ENCODE measurements around the gene HAUS3.
"Not testable (repeated sequence)": the region's sequence is repeated elsewhere in the genome, so short reads cannot be mapped to it uniquely, and the experiment has no call there.

Gene HAUS3

DNA sequence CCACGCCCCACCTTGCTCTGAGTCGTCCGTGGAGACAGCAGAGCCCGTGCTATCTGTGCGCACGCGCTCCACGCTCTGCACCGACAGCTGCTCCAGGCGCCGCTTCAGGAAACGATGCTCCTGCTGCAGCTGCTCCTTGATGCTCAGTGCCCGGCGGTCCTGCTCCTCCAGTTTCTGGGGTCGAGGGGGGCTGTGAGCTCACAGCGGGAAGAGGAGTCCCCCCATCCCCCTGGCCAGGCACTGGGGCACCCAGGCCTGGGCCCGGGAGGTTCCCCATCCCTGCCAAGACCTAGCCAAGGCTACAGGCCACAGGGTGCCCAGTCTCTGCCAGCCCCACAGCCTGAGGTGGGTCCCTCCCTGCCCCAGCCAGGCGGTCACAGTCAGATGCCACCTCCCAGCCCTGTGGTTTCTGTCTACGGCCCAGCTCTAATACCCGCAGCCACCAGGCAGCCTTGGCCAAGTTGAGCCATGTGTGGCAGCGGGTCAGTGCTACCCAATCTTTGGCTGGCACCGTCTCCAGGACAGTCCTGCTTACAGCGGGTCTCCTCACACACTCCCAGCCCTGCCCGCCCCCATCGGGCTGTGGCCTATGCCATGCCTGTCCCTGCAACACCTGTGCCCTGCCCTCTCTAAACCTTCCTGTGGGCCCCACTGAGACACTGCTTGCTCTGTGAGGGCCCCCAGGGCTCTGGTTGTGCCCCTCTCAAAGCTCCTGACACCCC, 9.3 kb upstream of the HAUS3 start:
- DNase-seq: no peak

DNA sequence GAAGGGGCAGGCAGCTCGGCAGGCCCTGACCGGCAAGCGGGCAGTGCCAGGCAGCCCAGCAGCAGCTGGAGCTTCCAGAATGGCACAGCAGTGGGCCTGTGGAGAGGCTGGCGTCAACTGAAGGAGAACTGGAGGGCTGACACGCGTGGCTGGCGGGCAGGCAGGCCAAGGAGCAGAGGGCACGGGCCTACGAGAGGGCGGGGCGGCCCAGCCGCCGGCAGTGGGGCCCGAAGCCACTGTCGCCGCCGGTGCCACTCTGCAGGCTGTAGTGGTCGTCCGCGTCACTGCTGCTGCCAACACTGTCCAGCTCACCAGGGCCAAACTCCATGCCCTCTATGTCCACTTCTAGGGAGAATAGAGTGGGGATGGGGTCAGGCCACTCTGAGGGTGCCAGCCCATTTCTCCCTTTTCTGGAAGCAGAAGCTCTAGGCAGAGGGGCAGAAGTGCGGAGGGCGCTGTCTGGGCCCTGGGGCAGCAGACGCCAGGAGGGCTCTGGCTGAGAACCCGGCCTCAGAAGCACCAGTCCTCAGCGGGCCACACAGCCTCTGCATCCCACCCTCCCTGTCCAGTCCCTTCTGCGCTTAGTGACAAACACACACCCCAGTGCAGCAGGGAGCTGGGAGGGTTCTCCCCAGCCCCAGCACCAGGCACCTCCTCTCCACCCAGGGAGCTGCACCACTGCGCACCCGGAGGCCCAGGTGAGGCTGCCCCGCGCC, 8.6 kb upstream of the HAUS3 start:
- peak; percentile 1 for DNase-seq

DNA sequence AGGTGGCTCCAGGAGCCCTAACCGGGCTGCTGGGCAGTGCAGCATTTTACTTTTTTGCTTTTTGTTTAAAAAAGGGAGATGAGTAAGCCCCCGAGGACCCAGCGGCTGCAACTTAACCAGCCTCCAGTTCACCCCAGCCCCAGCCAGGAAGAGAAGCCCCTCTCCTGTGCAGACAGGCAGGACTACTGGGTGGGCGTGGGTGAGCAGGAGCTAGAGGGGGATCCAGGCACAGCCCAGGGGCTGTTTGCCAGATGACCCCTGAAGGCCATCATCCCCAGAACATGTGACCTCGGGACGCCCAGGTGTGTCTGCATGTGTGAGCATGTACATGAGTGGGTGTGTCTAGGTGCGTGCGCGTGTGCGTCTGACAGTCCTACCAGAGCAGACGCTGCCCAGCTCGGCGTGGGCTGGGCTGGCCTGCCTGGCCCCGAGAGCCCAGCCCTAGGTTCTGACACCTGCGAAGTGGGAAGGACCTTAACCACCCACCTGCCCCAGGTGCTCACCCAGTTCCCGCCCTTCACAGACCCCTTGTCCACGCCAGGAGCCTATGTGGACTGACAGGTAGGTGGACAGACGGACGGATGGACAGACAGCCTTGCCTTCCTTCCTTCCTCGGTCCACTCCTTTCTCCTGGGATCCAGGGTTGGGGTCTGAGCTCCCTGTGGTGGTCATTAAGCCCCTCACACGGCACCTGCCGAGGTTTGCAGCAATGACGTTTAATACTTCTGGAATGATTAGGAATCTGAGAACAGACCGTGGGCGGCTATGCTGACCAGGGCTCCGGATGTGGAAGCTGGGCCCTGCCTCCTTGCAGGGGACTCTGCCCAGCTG, 7.8 kb upstream of the HAUS3 start:
- peak; percentile 1 for DNase-seq

DNA sequence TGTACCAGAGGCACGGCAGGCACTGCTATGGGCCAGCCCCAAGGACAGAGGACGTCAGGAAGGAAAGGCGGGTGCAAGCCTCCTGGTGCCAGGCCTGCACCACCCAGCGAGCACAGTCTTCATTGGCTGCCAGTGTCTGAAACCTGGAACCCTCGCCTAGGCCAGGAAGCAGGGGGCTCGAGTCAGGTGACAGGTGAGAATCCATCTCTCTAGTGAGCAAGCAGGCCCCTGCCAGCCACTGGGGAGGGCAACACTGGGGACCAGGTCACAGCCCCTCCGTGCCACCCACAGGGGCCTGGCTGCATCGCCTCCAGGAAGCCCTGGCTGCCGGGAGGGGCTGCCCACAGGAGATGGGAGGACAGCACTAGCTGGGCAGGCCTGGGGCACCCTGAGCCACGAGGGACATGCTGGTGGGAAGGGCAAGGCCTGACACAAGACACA, 6.9 kb upstream of the HAUS3 start:
- DNase-seq: no peak

DNA sequence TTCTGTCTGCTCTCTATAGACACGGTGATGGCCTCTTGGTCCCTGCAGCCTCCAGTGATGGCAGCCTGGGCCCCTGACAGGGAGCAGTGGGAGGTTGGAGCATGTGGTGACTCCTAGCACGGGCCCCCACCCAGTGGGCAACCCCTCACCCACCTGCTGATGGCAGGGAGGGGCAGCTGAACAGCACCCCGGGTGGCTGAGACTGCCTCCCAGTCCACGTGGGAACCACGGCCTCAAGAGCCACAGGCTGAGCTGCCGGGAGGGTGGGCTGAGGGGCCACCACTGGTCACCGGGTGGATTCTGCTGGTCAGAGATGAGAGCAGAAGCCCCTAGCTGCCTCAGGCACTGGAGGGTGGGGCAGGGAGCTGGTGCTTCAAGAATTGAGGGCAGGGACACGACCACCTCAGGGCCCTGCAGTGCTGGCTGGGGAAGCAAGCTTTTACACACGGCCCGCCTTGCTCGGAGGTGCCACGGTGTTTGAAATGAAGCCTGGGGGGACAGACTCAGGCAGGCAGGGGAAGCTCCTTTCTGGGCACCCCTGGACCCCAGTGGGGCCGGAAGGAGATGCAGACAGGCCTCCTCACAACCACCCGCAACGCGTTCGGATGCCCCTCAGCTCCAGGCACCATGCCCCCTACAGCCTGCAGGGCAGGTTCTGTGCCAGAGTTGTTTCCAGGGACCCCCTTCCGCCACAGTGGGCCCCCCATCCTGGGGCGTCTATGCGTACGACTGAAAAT, 6.3 kb upstream of the HAUS3 start:
- peak; percentile 1 for DNase-seq

DNA sequence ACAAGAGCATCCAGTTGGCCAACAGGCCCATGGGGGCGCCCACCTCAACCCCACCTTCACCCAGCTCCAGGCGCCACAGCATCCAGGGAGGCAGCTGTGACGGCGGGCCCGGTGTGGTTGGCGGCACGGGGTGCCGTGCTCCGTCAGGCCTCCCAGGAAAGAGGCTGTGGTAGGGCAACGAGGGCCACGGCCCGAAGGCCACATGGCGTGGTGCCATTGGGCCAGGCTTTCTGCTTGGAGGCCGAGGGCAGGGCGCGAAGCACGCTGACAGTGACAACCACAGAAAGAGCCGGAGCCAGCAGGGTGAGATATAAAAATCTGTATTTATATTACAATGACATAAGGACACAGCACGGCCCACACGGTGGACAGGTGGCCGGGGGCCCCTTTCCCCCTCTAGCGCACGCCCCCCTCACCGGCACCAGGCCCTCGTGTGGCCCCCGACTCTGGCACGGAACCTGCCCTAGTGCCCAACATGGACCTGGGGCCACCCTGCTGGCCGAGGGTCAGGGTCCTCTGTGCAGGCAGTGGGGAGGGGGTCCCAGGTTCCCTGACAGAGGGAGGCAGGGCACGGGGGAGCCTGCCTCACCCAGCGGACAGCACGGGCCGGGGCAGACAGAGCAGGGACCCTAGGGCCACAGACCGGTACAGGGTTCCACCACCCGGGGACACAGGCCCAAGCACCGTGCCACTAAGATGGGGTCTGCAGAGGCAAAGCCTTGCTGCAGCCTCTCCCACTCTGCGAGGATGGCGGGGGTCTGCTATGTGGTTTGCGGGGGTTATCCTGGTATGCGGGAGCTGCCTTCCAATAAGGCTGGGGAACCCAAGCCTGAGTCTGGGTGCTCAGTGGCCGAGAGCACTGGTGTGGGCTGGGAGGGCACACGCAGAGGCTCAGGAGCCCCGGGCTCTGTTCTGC, 5.5 kb upstream of the HAUS3 start:
- DNase-seq: peak; percentile 1

DNA sequence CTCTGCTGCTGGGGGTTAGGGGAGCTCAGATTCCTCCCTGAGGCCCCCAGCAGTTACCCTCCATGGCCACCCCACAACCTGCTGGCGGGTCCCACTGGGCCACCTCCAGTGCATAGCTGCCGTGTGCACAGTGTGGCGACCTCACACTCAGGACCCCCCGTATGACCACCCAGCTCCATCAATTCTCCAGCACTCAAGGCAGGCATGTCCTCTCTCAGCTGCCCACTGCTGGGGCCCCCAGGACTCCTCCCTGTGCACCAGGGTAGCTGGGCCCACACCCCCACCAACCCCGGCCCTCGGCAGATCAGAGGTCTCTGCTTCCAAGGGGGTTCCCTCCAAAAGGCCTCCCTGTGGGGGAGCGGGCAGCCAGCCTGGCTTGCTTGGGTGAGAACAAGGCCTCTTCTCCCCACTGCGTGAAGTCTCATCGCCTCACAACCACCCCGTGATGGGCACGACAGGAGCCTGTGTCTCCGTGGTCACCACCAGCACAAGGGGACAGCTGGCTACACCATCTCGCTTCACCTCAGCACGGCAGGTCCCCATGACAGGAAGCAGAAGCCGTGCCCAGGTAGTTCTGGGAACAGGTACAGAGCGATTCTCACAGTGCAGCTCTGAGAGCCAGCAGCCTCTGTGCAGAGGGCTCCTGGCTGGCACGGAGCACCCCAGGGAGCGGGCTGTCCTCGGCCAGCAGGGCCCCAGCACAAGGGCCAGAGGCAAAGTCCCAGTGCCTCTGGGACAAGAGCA, 4.6 kb upstream of the HAUS3 start:
- peak; percentile 1 for DNase-seq

DNA sequence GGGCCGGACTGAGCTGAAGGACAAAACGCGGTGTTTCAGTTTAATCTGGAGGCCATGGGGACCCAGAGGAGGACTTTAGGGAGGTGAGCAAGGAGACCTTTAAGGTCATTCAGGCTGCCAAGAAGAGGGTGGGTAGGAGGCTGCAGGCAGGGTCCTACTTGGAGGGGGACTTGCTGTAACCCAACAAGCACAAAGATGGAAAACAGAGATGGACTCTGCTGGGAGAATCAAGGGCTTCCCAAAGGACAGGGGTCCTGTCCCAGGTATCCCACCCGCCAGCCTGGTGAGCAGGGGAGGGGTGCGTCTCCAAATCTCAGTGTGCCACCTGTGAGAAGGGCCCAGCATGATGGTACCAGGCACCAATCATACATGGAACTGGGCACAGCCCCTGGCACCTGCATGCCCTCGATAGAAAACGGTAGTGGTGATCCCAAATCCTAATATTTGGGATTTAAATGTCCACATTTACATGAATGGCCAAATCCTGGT, 3.9 kb upstream of the HAUS3 start:
- peak; percentile 1 for DNase-seq

DNA sequence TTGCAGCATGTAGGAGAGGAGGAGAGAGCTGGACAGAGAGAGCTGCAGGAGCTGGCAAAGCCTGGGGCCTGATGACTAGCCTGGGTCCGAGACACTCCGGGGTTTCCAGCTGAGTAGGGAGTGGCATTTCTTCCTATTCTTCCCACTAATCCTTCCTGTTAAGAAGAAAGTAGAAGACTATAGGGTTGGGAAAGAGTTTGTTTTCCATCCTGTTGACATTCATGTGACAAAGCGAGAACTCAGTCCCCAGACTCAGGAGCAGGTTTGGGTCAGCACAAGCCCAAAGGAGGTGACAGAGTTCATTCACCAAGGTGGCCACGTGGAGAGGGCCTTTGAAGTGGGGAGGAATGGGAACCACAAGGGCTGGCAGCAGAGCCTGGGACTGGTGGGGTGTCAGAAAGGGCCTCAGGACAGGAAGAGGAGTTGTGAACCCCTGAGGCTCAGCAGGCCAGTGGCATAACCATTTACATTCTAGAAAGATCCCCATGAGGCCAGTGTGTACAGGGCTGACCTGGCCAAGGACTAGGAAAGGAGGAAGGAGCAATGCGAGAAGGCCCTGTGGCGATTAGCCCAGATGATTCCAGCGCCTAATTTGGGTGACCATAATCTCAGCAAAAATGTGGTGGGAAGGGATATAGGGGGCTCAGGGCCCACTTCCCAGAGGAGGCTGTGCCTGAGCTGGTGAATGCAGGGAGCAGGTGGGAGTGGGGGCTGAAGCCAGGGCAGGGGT, 3.3 kb upstream of the HAUS3 start:
- peak; percentile 2 for DNase-seq

DNA sequence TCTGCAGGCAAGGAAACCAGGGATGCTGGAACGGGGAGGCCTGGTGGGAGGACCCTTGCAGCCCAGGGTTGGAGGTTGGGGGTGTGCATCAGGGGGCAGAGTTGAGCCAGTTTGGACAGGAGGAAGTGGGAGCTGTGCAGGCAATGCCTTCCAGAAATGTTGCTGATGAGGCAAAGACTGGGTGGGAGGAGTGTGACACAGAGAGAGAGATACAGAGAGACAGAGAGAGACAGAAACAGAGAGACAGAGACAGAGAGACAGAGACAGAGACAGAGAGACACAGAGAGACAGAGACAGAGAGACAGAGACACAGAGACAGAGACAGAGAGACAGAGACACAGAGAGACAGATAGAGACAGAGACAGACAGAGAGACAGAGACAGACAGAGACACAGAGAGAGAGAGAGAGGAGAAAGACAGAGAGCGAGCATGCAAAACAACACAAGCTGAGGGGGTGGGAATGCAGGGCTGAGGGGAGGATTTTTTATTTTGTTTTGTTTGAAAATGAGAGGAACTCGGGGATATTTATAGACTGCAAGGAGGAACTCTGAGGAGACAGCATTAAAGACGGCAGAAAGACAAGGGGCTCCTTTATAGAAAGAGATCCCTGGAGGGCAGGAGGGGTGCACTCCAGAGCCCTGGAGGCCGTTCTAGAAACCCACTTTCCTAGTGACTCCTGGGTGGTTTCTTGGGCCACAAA, 1.9 kb upstream of the HAUS3 start:
- DNase-seq: peak; percentile 11

DNA sequence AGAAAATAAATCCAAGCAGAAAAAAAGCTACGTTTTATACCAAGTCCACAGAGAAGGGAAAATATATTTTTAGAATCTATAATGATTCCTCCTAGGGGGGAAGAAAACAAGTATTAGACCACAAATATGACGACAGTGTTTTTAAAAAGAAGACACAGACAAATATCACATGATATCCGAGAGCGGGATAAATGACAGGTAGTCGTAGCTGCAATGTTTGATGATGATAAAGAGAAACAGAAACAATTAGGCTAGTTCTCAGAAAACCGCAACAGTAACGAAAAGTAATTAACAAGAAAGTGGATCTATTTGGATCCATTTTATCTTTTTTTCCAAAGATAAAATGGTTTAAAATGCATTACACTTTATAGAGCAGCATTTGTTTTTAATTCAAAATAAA, 918 bp downstream of the HAUS3 start:
- DNase-seq: no peak

DNA sequence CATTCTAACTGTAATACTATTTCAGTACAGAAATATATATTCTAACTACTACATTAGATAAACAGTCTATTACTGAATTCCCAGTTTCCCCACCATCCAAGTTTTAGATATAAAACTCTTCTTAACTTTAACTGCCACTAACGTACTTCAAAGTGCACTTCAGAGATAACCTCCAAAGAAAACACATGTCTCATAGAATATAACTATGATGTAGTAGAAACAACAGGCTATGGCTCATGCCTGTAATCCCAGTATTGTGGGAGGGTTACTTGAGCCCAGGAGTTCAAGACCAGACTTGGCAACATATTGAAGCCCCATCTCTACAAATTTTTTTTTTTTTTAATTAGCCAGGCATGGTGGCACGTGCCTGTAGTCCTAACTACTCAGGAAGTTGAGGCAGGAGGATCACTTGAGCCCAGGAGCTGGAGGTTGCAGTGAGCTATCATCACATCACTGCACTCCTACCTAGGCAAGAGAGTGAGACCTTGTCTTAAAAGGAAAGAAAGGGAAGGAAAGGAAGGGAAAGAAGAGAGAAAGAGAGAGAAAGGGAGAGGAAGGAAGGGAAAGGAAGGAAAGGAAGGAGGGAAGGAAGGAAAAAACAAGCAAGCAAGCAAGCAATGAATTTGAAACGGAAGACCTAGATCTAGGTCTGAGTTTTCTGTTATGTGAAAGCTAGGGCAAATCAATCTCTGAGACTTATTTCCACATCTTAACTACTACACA, 4.8 kb downstream of the HAUS3 start:
- no peak for DNase-seq

DNA sequence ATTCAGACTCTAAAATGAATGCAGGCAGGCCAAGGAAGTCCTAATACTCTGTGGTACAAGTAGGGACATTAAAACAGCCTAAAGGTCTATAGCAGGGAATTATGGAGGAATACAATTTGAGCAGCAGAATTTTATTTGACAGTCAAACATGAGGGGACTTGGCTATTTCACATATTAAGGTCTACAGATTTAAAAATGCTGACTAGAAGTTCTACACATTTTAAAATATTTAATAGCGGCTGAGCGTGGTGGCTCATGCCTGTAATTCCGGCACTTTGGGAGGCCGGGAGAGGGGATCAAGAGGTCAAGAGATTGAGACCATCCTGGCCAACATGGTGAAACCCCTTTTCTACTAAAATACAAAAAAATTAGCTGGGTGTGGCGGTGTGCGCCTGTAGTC, 10.8 kb downstream of the HAUS3 start:
- DNase-seq: no peak

DNA sequence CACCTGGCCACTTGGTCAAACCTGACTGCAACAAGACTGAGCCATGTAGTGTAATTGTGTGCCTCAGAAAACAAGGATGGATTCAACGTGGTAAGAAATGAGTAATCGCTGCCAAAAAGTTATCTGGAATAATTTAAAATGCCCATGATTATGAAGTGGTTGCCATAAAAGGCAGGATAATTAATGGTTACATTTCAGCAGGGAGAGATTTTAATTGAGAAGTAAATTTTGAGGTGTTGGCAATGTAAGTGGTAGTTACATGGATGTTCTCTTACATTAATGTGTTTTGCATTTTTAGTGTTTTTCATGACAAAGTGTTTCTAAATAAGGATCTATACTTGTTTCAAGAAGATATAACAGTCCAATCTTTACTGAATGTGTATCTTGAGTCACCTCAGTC, 15.7 kb downstream of the HAUS3 start:
- no peak for DNase-seq

DNA sequence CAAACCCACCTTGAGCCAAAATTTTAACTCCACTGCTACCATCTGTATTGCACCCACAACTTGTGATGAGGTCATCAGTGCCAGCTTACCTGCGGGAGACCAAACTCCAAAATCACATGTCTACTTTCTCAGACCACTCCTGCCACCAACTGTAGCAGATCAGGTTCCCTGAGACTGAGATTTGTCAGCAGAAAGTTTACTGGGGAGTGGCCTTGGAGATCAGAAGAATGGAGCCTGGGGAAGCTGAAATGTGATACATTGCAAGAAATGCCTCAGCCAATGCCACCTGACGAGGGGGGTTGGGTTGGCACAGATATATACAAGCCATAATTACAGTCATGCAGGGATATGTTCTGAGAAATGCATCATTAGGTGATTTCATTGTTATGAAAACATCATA, 19.1 kb downstream of the HAUS3 start:
- DNase-seq: no peak

DNA sequence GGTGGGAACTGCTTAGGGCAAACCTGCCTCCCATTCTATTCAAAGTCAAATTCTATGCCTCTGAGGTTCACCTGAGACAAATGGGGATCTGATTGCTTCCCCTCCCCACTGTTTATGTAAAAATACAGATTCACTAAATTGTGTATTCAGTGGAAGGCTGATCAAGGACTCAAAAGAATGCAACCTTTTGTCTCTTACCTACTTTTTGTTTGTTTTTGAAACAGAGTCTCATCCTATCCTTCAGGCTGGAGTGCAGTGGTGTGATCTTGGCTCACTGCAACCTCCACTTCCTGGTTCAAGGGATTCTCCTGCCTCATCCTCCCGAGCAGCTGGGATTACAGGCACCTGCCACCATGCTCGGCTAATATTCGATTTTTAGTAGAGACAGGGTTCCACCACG, 20.5 kb downstream of the HAUS3 start:
- not testable (repeated sequence) for DNase-seq

DNA sequence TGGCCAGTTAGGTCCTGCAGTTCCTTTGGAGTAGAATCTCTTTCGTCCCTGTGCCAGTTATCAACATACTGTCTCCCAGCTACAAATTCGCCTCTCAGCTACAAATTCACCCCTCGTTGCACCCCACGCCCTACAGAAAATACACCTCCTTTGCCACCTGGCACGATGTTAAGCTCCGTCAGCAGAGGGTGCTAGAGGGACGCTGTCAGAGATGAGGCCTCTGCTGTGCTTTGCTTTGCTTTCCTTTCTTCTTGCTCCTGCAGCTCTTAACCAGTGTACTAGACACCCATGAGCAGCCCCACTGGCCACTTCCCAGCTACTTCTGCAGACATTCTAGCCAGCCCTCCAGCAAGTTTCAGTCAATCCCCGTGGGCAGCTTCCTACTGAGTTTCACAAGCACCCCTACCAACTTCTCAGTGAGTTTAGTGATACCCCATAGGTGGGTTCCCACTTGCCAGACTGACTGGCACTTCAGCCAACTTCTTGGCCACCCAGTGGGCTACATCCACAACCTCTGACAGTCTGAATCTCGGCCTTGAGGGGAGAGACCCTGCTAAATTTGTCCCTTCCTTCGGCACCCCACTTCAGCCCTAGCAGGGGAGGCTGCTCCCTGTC, 21.8 kb downstream of the HAUS3 start:
- peak; percentile 84 for DNase-seq

DNA sequence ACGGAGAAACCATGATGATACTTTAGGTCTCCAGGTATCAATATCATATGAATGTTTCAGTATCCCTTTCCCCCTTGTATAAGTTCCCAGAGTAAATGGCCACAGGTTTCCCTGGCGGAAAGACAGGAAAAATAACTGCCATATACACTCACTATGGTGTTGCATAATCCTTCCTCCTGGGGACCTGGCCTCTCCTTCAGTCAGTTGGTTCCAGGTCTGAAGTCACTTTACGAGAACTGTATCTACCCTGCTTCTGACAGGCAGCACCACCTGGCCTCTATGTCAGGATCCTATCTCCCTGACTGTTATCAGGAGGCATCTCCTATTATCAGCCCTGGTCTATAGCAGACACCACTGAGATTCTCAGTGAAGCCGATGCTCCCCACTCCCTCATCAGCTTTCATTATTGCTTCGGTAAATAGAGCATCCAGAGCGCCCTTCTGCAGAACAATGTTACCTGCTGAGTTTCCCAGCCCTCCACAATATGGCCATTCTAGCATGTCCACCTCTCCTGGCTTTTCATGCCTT, 22.6 kb downstream of the HAUS3 start:
- DNase-seq: no peak
